Pulmonary artery endothelial cell (primary cell): Measurements from ENCODE around the gene IP6K2. TPM values are rescaled to one million over a fixed set of nuclear protein-coding genes. Genes with fewer than 3 reads are reported as not detected.

Experiments used
- DNase-seq: peaks from one replicate; pipeline ENCODE4 v3.0.0-alpha.2; 2011; ENCODE audit warnings: low read depth, low spot score
- total RNA-seq: library from RNA; depleted of rRNA; stranded (reverse); fragments of >200 nt; gene quantifications from 2 replicates; pipeline ENCODE4 v1.2.3, GENCODE V29; 2014

IP6K2 gene
- total RNA-seq, 1 donor from 2014 or later = 42.3 TPM

GRCh38 chr3:48672522-48672921 lies 44.5 kb downstream of the IP6K2 start:
- no peak for DNase-seq

GRCh38 chr3:48664929-48665328 lies 52.1 kb downstream of the IP6K2 start:
- no peak for DNase-seq

DNA sequence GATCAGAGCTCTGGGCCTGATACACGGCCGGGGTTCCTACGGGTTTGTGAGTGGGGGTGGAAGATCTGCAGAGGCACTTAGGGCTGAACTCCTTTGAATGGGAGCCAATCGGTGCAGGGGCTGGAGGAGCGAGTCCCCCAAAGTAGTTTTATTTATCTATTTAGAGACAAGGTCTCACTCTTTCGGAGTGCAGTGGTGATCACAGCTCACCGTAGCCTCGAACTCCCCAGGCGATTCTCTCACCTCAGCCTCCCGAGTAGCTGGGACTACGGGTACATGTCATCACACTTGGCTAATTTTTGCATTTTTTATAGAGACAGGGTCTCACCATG lies 52.7 kb downstream of the IP6K2 start:
- DNase-seq = no peak

GRCh38 chr3:48663489-48664312 lies 53.3 kb downstream of the IP6K2 start:
- peak; percentile 84 for DNase-seq

DNA sequence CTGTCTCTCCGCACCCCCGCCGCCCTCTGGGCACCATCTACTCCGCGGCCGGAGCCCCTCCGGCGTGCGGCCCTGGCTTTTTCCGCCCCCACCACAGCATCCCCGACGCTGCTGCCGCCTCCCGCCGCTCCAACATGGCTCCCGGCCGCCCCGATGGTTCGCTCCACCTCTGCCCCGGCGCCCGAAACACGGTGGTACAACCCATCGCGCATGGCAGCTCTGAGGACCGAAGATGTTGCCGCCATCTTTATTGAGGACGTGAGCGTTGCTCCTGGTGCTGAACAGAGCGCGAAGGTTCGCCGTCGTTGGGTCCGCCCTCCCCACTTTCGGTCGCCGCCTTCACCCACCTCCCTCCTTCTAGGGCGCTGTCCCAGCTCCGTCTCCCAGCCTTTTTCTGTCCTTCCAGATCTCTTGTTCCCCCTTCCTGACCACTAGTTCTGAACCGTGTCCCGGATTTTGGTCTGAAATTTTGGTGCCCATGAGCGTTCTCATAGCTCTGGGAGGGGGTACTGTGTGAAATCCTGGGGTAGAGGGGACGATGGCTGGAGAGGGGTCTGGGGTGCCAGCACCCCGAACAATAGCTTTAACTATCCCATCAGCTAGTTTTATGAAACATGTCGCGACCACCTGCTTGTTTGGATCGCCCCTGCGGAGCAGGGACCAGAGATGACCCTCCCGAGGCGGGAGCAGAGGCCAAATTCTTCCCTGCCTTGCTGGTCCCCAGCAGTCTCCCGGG lies 54.1 kb downstream of the IP6K2 start, which contains the start of gene CELSR3:
Gene CELSR3, minus strand, starts transcription at position 134 of the 736 bp plus-strand sequence. CDS start 252 bp downstream, outside the sequence.
- peak; percentile 47 for DNase-seq

DNA sequence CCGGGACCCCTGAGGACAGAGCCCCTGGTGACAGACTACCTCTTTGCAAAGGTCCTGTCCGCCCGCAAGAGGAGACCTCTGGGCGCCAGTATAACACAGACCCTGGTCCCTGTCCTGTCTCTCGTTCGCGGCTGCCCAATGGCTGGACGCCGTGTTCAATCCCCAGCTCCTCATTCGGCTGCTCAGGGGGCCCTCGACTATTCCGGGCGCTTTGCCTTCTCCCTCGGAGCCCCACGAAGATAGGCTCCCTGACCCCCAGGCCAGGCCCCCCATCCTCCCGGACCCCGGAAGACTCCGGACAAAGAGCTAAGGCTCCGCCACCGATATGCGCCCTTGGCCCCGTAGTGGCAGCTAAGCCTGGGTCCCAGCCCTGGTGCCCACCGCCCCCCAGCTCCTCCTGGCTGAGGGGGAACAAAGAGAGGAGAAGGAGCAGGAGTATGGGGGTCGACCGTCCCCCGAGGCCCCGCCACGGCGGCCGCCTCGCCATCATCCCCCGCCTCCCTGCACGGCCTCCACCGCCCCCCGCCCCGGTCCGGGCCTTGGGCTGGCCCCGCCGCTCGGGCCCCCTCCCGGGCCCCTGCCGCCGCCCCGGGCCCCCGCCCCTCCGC lies 54.8 kb downstream of the IP6K2 start:
- no peak for DNase-seq

GRCh38 chr3:48661501-48662144 lies 55.4 kb downstream of the IP6K2 start:
- no peak for DNase-seq

GRCh38 chr3:48660800-48661400 lies 56.1 kb downstream of the IP6K2 start:
- no peak for DNase-seq

DNA sequence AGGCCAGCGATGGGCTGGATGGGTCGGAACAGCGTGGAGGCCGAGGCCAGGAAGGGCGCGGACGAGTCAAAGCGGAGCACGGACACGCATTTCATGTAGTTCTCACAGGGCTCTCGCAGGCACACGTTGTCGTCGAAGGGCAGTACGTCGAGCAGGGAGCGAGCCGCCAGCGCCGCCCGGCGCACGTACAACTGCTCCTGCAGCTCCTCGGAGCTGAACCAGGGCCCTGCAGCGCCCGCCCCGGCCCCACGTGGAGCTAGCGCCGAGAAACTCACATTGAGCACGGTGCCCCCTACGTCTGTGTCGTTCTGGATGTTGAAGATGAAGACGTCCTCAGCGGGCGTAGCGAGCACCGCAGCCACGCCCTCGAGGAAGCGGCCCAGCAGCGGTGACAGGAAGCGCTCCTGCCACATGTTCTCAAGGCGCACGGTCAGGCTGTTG lies 60.2 kb downstream of the IP6K2 start:
- DNase-seq = no peak

GRCh38 chr3:48656061-48656840 lies 60.8 kb downstream of the IP6K2 start:
- DNase-seq = peak; percentile 24

DNA sequence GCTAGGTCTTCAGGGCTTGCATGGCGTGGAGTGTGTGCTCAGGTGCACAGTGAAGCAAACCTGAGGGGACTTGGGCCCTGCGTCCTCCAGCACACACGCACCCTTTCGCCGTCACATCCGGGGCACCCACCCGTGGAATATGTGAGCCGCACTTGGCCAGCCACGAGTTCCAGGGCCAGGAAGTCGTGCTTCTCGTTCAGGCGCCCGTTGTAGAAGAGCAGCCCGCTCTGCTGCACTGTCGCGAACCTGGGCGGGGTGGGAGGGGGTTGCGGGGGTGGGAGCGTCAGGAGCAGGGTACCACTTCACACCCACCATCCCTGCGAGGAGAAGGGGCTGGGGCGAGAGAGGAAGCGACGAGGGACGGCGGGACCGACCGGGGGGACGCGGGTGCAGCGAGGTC lies 61.4 kb downstream of the IP6K2 start:
- DNase-seq = no peak

GRCh38 chr3:48655063-48655462 lies 62.0 kb downstream of the IP6K2 start:
- no peak for DNase-seq

GRCh38 chr3:48652923-48653715 lies 63.9 kb downstream of the IP6K2 start:
- DNase-seq = no peak

GRCh38 chr3:48651771-48652170 lies 65.2 kb downstream of the IP6K2 start:
- DNase-seq = no peak

DNA sequence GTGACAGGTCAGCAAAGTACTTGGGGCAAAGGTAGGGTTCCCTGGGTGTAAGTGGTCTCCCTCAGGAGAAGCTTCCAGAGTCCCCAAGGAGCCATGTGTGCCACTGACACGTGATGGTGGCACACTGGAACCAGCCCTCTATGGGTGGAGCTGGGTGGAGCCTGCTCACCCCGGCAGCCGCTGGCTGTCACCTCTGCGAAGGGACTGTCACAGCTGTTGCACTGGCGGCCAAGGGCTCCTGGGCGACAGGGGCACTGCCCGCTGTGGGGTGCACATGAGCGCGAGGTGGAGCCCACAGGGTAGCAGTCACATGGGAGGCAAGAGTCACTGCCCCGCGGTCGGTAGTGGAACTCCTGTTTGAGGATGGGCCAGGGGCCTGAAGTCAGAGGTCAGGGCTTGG lies 66.3 kb downstream of the IP6K2 start:
- no peak for DNase-seq

DNA sequence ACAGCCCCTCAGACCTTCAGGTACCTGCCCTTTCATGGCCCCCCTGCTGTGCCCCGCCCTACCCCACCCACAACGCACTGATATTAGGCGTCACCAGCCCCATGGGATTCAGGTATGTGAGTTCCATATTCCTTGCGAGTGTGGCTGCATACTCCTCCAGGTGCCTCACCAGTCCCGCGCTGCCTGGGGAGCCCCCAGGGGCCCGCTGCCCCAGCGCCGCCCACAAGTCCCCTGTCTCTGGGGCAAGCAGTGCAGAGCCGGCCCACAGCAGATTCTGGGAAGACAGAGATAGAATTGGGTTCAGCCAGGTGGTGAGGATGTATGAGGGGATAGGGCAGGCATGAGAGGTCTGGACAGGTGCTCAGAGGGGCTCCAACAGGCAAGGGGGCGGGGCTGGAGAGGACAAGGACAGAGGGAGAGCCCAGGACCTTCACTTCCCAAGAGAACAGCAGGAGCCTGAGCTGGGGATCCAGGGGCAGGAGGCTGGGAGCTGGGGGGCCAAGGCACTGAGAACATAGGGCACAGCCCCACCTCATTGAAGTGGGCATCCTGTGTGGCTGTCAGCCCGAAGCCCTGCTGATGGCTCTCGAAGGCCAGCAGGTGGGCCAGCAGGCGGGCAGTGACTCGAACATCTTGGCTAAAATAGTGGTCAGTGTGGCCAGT lies 68.7 kb downstream of the IP6K2 start:
- DNase-seq = no peak

DNA sequence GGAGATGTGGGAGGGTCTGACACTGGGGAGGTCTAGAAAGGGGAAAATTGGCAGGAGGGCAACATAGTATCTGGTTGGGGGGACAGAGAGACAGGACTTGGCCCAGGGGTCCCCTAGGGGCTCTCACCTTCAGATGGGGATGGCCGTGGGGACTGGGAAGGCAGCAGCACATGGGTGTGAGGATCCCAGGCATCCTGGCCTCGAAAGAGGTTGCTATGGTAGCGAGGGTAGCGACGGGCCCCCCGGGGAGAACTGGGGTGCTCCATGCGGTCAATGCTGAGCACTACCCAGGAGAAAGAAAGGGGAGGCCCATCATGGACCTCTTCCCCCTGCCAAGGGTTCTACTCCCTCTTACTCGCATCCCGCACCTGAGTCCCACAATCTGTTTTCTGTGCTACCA lies 69.3 kb downstream of the IP6K2 start:
- DNase-seq = no peak

- DNase-seq = no peak
Observed at GRCh38 chr3:48644898-48645760, 71.9 kb downstream of the IP6K2 start.
